D721Med (cell line): Measurements from ENCODE around the gene IL12RB2.

Experiments used
- DNase-seq: peaks from one replicate; pipeline ENCODE4 v3.0.0; 2011; ENCODE audit warnings: low spot score; ENCODE audit not compliant: insufficient read length
- FAIRE-seq: peaks from 2 replicates; lab custom pipeline; 2011; peaks lifted over from hg19 to GRCh38; lab: Jason Lieb, UNC
- TF ChIP-seq, protein P1 (sequence below): IDR thresholded peaks from 2 replicates; pipeline ENCODE4 v1.5.1; 2012; ENCODE audit warnings: mild to moderate bottlenecking, control low read depth; ENCODE audit not compliant: insufficient read depth; ENCODE audit errors: missing control alignments

The IL12RB2 gene

DNA sequence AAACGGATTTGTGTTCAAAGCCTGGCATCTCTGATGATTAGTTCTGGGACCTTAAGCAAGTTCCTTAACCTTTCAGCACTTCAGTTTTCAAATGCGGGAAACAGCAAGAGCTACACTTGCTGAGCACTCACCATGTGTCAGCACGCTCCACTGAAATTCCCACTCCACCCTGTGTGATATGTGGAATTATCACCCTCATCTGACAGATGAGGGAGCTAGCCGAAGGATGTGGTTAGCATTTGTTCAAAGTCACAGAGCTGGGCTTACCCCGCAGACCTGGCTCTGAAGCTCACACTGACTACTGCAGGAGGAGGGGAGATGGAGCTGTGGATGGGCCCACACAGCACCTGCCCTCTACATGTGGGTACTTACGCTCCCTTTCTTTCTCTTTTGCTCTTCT lies 29.1 kb downstream of the IL12RB2 start:
- FAIRE-seq: no peak
- no peak for DNase-seq
- TF ChIP-seq, protein P1, sequence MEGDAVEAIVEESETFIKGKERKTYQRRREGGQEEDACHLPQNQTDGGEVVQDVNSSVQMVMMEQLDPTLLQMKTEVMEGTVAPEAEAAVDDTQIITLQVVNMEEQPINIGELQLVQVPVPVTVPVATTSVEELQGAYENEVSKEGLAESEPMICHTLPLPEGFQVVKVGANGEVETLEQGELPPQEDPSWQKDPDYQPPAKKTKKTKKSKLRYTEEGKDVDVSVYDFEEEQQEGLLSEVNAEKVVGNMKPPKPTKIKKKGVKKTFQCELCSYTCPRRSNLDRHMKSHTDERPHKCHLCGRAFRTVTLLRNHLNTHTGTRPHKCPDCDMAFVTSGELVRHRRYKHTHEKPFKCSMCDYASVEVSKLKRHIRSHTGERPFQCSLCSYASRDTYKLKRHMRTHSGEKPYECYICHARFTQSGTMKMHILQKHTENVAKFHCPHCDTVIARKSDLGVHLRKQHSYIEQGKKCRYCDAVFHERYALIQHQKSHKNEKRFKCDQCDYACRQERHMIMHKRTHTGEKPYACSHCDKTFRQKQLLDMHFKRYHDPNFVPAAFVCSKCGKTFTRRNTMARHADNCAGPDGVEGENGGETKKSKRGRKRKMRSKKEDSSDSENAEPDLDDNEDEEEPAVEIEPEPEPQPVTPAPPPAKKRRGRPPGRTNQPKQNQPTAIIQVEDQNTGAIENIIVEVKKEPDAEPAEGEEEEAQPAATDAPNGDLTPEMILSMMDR: no peak

DNA sequence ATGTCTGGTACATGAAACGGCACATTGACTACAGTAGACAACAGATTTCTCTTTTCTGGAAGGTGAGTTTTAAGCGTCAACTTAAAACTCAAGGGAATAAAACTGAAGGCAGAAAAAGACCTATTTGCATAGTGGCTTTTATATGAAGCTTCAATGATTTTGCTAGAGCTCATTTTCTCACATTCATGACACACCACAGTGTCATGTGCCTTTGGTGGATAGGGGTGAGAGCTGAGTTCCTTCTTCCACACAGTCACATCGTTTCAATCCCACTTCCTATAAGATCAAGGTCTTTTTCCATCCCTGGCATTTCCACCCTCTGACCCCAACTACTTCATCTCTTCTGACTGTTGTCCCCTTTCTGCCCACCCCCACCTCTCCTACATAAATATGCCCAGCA lies 31.0 kb downstream of the IL12RB2 start:
- FAIRE-seq: no peak
- TF ChIP-seq, protein P1: no peak
- no peak for DNase-seq

DNA sequence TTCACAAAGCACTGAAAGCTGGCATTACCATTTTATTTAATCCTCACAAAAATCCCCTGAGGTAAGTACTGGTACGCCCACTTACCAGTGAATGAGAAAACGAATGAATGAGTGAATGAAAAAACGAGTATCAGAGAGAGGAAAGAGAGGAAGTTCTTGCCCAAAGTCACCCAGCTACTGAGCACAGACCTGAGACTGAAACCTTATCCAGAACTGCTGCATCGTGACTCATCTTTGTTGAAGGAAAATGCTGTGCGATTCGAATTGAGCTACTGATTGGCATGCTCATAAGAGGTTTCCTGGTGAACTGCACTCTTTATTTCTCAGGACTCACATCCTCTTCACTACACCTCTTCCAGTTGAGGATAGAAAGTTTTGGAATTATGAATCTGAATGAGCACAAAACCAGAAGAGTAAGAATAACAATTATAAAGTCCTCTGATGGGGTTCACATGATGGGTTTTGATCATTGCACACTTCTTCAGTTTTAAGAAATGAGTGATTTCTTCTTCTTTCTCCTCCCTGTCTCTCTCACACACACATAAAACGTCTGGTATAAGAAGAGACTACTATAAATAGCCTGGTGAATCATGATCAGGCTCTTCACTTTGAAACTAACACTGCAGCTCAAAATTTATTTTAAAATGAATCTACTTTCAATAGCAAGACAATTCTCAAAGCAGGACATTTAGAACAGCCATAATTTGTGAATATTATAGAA lies 32.1 kb downstream of the IL12RB2 start:
- FAIRE-seq (no peak), DNase-seq (no peak)
- TF ChIP-seq, protein P1: no peak

DNA sequence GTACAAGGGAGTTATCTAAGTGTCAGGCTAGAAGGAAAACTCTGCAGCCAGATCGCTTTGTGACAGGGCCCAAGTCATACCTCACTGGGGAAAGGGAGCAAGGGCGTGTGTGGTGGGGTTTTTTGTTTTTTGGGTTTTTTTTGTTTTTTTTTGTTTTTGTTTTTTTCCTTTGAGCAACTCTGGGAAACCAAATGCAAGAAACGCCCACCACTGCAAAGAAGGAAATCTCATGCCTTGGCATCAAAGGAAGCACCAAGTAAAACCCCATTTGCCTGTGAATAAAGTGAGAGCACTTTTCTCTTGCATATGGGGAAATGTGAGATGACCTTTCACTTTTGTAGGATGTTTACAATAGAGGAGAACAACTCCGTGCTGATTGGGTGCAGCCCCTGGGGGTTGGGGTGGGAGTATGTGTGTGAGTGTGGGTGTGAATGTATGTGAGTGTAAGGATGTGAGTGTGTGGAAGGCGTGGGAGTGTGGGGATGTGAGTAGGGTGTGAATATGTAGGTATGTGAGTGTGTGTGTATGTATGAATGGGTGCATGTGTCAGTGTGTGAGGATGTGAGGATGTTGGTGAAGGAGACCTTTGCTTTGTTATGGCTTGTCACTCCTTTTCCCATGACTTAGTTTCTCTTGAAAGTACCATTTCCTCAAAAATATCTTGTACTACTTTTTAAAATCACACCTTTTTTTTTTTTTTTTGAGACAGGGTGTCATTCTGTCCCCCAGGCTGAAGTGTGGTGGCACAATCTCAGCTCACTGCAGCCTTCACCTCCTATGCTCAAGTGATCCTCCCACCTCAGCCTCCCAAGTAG lies 34.6 kb downstream of the IL12RB2 start:
- TF ChIP-seq, protein P1: no peak
- DNase-seq (no peak), FAIRE-seq (no peak)

DNA sequence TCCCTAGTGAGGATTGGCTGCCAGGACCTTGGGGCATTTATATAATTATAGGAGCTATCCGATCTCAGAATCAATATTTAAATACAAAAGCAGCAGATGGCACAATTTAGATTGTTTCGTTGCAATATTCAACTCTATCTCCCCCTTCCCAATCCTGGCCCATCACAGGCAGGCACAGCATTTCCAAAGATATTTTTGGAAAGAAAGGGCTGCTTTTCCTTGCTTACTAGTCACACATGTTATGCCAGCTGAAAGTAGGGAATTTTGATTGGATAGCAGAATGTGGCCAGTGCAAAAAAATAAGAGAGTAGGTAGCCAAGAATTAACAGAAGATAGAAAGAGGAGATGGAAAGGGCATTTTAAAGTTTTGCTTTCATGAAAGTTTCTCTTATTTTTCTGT lies 37.9 kb downstream of the IL12RB2 start:
- TF ChIP-seq, protein P1: no peak
- no peak for FAIRE-seq
- no peak for DNase-seq

DNA sequence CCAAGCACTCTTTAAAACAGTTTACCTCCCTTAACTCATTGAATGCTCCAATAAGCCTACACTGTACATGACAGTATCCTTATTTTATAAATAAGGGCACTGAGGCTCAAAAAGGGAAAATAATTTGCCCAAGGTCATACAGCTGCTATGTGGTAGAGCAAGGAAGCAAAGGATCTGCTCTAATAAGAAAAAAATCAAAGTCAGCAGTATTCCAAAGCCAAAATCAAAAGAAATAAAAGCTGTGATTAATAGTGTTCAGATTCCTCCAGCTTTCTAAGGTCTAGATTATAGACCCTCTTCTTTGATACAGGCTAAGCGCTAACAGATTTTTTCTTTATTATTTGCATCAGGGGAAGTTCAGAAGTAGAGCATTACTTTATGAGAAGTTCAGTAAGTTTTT lies 39.3 kb downstream of the IL12RB2 start:
- TF ChIP-seq, protein P1: no peak
- DNase-seq (no peak), FAIRE-seq (no peak)
